Naive thymus-derived CD8-positive, alpha-beta T cell (primary cell): ENCODE results near the gene SOX14. TPM values are rescaled to one million over a fixed set of nuclear protein-coding genes. Genes with fewer than 3 reads are reported as not detected.
A peak's percentile ranks its signal among the peaks of the same experiment; 100 is the strongest.

Experiments used
- ATAC-seq, 2 donors: fragments of 150-1000 bp; cut with Tn5 transposase in 1 of 2; sonication (Bioruptor Pico), chemical (Tn5 transposase) in 1 of 2; 1 replicate in 1 of 2; 2 replicates in 1 of 2; pipeline ENCODE4 v1.10.0; 2021; ENCODE audit warnings: mild to moderate bottlenecking in 2 of 2, moderate library complexity in 2 of 2
- POLR2A ChIA-PET: fragments of 350-600 bp; sonication (Branson Sonifier 250); formaldehyde crosslinking; loops from one replicate; lab custom pipeline; 2021; ENCODE audit warnings: antibody characterized with exemption; lab: Charles Lee
- DNase-seq, 10 donors: peaks; one replicate each; pipeline versions ENCODE4 v3.0.0 to v3.0.0-alpha.2; 2020 to 2022
- H3K27ac Mint-ChIP-seq, 10 donors: one replicate each; pipeline ENCODE4 v1.8.0; 2020 to 2022; ENCODE audit warnings: mild to moderate bottlenecking in 10 of 10, mixed read lengths in 10 of 10, moderate library complexity in 4 of 10, inconsistent platforms in 1 of 10
- H3K27me3 Mint-ChIP-seq, 5 donors: one replicate each; pipeline ENCODE4 v1.8.0; 2021 to 2022; ENCODE audit warnings: mixed read lengths in 5 of 5
- H3K36me3 Mint-ChIP-seq, 3 donors: one replicate each; pipeline ENCODE4 v1.8.0; 2020 to 2022; ENCODE audit warnings: mixed read lengths in 3 of 3, mild to moderate bottlenecking in 2 of 3, inconsistent platforms in 1 of 3
- H3K4me1 Mint-ChIP-seq, 4 donors: one replicate each; pipeline ENCODE4 v1.8.0; 2021 to 2022; ENCODE audit warnings: mixed read lengths in 4 of 4
- H3K4me3 Mint-ChIP-seq, 10 donors: one replicate each; pipeline ENCODE4 v1.8.0; 2020 to 2022; ENCODE audit warnings: mild to moderate bottlenecking in 10 of 10, mixed read lengths in 10 of 10, moderate library complexity in 6 of 10, inconsistent platforms in 1 of 10
- H3K9me3 Mint-ChIP-seq, 9 donors: one replicate each; pipeline ENCODE4 v1.8.0; 2020 to 2022; ENCODE audit warnings: mixed read lengths in 9 of 9, mild to moderate bottlenecking in 3 of 9, inconsistent platforms in 1 of 9, moderate library complexity in 1 of 9
- polyA plus RNA-seq, 3 donors: library from polyadenylated mRNA; unstranded; fragments of 300-500 nt; fragmentation: Illumina TruSeq; gene quantifications; one replicate each; pipeline ENCODE4 v1.2.3, GENCODE V29; 2021
- total RNA-seq, 8 experiments: library from RNA in 2 of 8; stranded (reverse) in 2 of 8; gene quantifications; one replicate each; pipeline ENCODE4 v1.2.3 and lab custom pipeline; 2021 to 2026

SOX14 gene
- total and polyA plus RNA-seq, 5 experiments from 2014 or later = not detected

GRCh38 chr3:137762674-137763593 is 1.2 kb upstream of the SOX14 start:
- DNase-seq (no peak), ATAC-seq (no peak)
- Mint-ChIP-seq H3K36me3 (peaks cover 0 to 10% (median 5%) of the 10 kb centered on the region in 3 donors), H3K9me3 (peaks cover 0 to 7% (median 0%) of the 10 kb centered on the region in 9 donors), H3K4me3 (no peak overlapping the region), H3K27ac (no peak overlapping the region), H3K4me1 (peaks cover 0 to 12% (median 5%) of the 10 kb centered on the region in 4 donors), H3K27me3 (peaks cover 28 to 98% (median 70%) of the 10 kb centered on the region in 5 donors)
- POLR2A ChIA-PET = no interaction called here

DNA sequence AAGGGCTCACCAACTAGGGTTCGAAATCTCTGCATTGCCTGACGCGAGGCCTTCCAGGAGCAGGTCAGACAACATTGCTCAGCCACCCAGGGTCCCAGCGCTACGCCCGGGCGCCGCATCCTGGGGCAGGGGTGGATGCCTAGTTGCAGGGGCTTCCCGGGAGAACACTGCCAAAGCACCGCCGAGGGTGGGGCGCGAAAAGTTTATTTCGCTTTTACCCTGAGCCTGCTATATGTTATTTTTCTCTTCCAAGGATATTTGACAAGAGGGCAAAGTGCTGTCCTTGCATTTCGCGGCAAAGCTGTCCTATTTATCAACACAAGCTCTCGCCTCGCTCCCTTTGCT is 549 bp upstream of the SOX14 start:
- peaks cover 0 to 7% (median 0%) of the 10 kb centered on the region in 9 donors for H3K9me3 Mint-ChIP-seq
- peaks cover 0 to 19% (median 6%) of the 10 kb centered on the region in 4 donors for H3K4me1 Mint-ChIP-seq
- H3K27ac Mint-ChIP-seq = no peak overlapping the region
- POLR2A ChIA-PET = no interaction called here
- DNase-seq (no peak), ATAC-seq (no peak)
- H3K4me3 Mint-ChIP-seq = no peak overlapping the region
- peaks cover 0 to 10% (median 5%) of the 10 kb centered on the region in 3 donors for H3K36me3 Mint-ChIP-seq
- peaks cover 28 to 98% (median 69%) of the 10 kb centered on the region in 5 donors for H3K27me3 Mint-ChIP-seq

DNA sequence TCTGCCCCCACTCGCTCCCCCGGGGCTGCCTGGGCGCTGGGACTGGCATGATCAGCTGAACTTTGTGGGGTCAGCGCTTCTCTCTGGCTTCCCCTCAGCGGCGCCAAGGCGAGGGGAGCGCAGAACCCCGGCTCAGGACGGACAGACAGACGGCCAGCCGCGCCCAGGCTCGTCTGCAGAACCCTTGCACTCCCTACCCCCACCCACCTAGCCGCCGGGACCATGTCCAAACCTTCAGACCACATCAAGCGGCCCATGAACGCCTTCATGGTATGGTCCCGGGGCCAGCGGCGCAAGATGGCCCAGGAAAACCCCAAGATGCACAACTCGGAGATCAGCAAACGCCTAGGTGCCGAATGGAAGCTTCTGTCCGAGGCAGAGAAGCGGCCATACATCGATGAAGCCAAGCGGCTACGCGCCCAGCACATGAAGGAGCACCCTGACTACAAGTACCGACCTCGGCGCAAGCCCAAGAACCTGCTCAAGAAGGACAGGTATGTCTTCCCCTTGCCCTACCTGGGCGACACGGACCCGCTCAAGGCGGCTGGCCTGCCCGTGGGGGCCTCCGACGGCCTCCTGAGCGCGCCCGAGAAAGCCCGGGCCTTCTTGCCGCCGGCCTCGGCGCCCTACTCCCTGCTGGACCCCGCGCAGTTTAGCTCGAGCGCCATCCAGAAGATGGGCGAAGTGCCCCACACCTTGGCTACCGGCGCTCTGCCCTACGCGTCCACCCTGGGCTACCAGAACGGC is 621 bp downstream of the SOX14 start:
- H3K36me3 Mint-ChIP-seq = peaks cover 0 to 10% (median 3%) of the 10 kb centered on the region in 3 donors
- DNase-seq = no peak
- H3K9me3 Mint-ChIP-seq = peaks cover 0 to 7% (median 0%) of the 10 kb centered on the region in 9 donors
- no peak overlapping the region for H3K27ac Mint-ChIP-seq
- peaks cover 0 to 21% (median 8%) of the 10 kb centered on the region in 4 donors for H3K4me1 Mint-ChIP-seq
- POLR2A ChIA-PET = no interaction called here
- no peak for ATAC-seq
- H3K27me3 Mint-ChIP-seq = peaks cover 24 to 100% (median 74%) of the 10 kb centered on the region in 5 donors
- H3K4me3 Mint-ChIP-seq = no peak overlapping the region

GRCh38 chr3:137765310-137766033 is 1.4 kb downstream of the SOX14 start:
- peak overlapping the region in 1 of 10 donors; percentile 37 for H3K4me3 Mint-ChIP-seq
- POLR2A ChIA-PET = no interaction called here

DNA sequence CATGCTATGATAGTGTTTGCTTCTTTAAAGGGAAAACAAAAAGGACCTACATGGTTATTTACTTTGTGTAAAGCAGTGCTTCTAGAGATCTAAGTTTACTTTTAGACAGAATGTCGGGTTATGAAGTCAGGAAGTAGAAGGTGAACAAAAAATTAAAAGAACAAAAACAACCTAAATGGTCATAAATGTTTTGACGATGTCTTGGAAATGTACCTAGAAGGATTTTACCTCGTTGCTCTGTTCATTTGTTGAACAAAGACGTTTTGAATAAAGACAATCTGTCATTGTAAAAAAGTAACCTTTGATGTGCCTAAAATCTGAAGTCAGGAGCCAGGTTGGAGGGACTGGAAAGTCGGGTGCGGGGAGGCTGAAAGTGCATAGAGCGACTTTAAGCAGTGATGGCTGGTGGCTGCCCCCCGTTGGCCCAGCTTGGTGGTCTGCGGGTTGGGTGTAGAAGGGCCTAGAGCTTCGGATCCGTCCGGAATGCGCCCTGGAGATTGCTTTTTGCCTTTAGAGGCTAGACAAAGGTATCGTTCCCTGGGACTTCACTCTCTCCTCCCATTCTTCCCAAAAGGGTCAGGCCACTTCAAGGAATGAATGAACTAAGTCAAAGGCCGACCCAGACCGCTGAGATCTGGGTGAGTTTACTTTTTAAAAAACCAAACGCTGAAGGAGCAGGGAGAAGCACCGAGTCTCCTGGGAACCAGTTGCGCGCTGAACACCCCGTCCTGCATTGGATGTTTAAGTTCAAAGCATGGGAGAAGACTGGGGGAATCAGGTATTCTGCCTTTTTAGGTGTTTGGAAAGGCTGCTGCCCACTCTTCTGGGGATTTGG is 2.1 kb downstream of the SOX14 start:
- Mint-ChIP-seq H3K36me3 (peaks cover 0 to 10% (median 3%) of the 10 kb centered on the region in 3 donors), H3K4me1 (peaks cover 0 to 21% (median 10%) of the 10 kb centered on the region in 4 donors), H3K9me3 (peaks cover 0 to 5% (median 0%) of the 10 kb centered on the region in 9 donors), H3K4me3 (peak overlapping the region in 1 of 10 donors; percentile 41), H3K27ac (no peak overlapping the region), H3K27me3 (peaks cover 23 to 90% (median 64%) of the 10 kb centered on the region in 5 donors)
- POLR2A ChIA-PET = no interaction called here
- no peak for ATAC-seq
- no peak for DNase-seq

More at GRCh38 chr3:137765310-137766033, 1.4 kb downstream of the SOX14 start:
- DNase-seq = no peak
- Mint-ChIP-seq H3K9me3 (peaks cover 0 to 7% (median 0%) of the 10 kb centered on the region in 9 donors), H3K27me3 (peaks cover 27 to 98% (median 72%) of the 10 kb centered on the region in 5 donors), H3K27ac (no peak overlapping the region), H3K4me1 (peaks cover 0 to 21% (median 10%) of the 10 kb centered on the region in 4 donors), H3K36me3 (peaks cover 0 to 10% (median 3%) of the 10 kb centered on the region in 3 donors)
- no peak for ATAC-seq

GRCh38 chr3:137766876-137767537 is 2.9 kb downstream of the SOX14 start:
- POLR2A ChIA-PET = no interaction called here
- peaks cover 0 to 5% (median 0%) of the 10 kb centered on the region in 9 donors for H3K9me3 Mint-ChIP-seq
- peaks cover 0 to 10% (median 5%) of the 10 kb centered on the region in 3 donors for H3K36me3 Mint-ChIP-seq
- peak overlapping the region in 1 of 10 donors; percentile 53 for H3K27ac Mint-ChIP-seq
- ATAC-seq (no peak), DNase-seq (no peak)
- no peak overlapping the region for H3K4me3 Mint-ChIP-seq
- H3K27me3 Mint-ChIP-seq = peaks cover 27 to 90% (median 64%) of the 10 kb centered on the region in 5 donors
- H3K4me1 Mint-ChIP-seq = peaks cover 5 to 27% (median 15%) of the 10 kb centered on the region in 4 donors

GRCh38 chr3:137767538-137768360 is 3.6 kb downstream of the SOX14 start:
- H3K27ac Mint-ChIP-seq = peak overlapping the region in 1 of 10 donors; percentile 53
- DNase-seq (no peak), ATAC-seq (no peak)
- POLR2A ChIA-PET = no interaction called here
- peak overlapping the region in 4 of 10 donors; percentile 18 to 48 (median 42) for H3K4me3 Mint-ChIP-seq
- peaks cover 0 to 4% (median 0%) of the 10 kb centered on the region in 9 donors for H3K9me3 Mint-ChIP-seq
- H3K36me3 Mint-ChIP-seq = peaks cover 0 to 10% (median 5%) of the 10 kb centered on the region in 3 donors
- peaks cover 7 to 27% (median 17%) of the 10 kb centered on the region in 4 donors for H3K4me1 Mint-ChIP-seq
- peaks cover 27 to 90% (median 63%) of the 10 kb centered on the region in 5 donors for H3K27me3 Mint-ChIP-seq

- Mint-ChIP-seq H3K27me3 (peaks cover 30 to 90% (median 57%) of the 10 kb centered on the region in 5 donors), H3K9me3 (peaks cover 0 to 4% (median 2%) of the 10 kb centered on the region in 9 donors), H3K27ac (peak overlapping the region in 1 of 10 donors; percentile 29), H3K4me3 (peak overlapping the region in 2 of 10 donors; percentile 36), H3K4me1 (peaks cover 7 to 27% (median 16%) of the 10 kb centered on the region in 4 donors), H3K36me3 (peaks cover 0 to 10% (median 5%) of the 10 kb centered on the region in 3 donors)
- no peak for DNase-seq
- POLR2A ChIA-PET = no interaction called here
- no peak for ATAC-seq
These were observed 4.5 kb downstream of the SOX14 start for GRCh38 chr3:137768361-137769321.

- ATAC-seq (no peak), DNase-seq (no peak)
- peak overlapping the region in 5 of 10 donors; percentile 6 to 44 (median 26) for H3K4me3 Mint-ChIP-seq
- peaks cover 0 to 4% (median 2%) of the 10 kb centered on the region in 9 donors for H3K9me3 Mint-ChIP-seq
- peaks cover 7 to 27% (median 13%) of the 10 kb centered on the region in 4 donors for H3K4me1 Mint-ChIP-seq
- no peak overlapping the region for H3K27ac Mint-ChIP-seq
- H3K36me3 Mint-ChIP-seq = peaks cover 0 to 16% (median 5%) of the 10 kb centered on the region in 3 donors
- POLR2A ChIA-PET = no interaction called here
- peaks cover 32 to 90% (median 60%) of the 10 kb centered on the region in 5 donors for H3K27me3 Mint-ChIP-seq
These were observed 5.4 kb downstream of the SOX14 start for GRCh38 chr3:137769322-137770065.
